Measurements from ENCODE around the gene PEX11G. TPM values are rescaled to one million over a fixed set of nuclear protein-coding genes. Genes with fewer than 3 reads are reported as not detected.

PEX11G gene
- total and polyA plus RNA-seq, 9 of the 15 experiments (the other 6 are each of a cell fraction or from before 2014, with no cell fraction given) = 0.07 to 3.2 (median 0.70) TPM; not detected in 1

GRCh38 chr19:7529610-7530490 lies 41.0 kb upstream of the PEX11G start:
- ChIA-PET POLR2A (interaction anchor here (0.5 to 0.6 kb wide), 3 partner anchors 34 to 127 kb away, joined by 3 to 4 read pairs (median 3); no protein-coding TSS in a partner anchor), CTCF (ENCODE audit: low intra/inter-chr PET ratio) (no interaction called here)
- Histone ChIP-seq H2AFZ (ENCODE audit: low read depth, low read length) (no peak overlapping the region), H3K79me2 (ENCODE audit: control insufficient read depth, insufficient read depth, low read length) (no peaks in the 10 kb centered on the region), H3K27me3 (ENCODE audit: control insufficient read depth in 2 of 2, insufficient read depth in 2 of 2, low read length in 2 of 2) (no peaks in the 10 kb centered on the region), H3K9me1 (ENCODE audit: control insufficient read depth, insufficient read depth, low read length) (no peaks in the 10 kb centered on the region), H3K27ac (ENCODE audit: extremely low read depth, low read depth, low read length) (no peak overlapping the region), H3K36me3 (ENCODE audit: control insufficient read depth, insufficient read depth, low read length) (peaks cover 18% of the 10 kb centered on the region; the same call in 1 of the 3 replicates), H3K9ac (ENCODE audit: insufficient read depth in 1 of 2, low read depth in 2 of 2, low read length in 2 of 2) (no peak overlapping the region), H3K4me3 (no peak overlapping the region), H3K4me2 (ENCODE audit: insufficient read depth, low read length) (no peak overlapping the region), H3K9me3 (replicated peaks; ENCODE audit: control insufficient read depth, insufficient read depth, low read depth, low read length) (no peaks in the 10 kb centered on the region), H3K4me1 (replicated peaks in 1 of 2; ENCODE audit: control insufficient read depth in 2 of 2, insufficient read depth in 2 of 2, low read length in 2 of 2) (peaks cover 3 to 35% of the 10 kb centered on the region in 2 experiments; a peak in 4 of 5 replicates), H4K20me1 (replicated peaks; ENCODE audit: control insufficient read depth, insufficient read depth, low read length) (no peaks in the 10 kb centered on the region)
- FAIRE-seq (no peak), DNase-seq (ENCODE audit: extremely low read depth in 1 of 4, low spot score in 3 of 4) (no peak), ATAC-seq (no peak)
- intact Hi-C loops (cut with micrococcal nuclease) (no loop called here), in situ Hi-C loops (cut with MboI) (no loop called here)
- no TSS peak for BruUV-seq (replicated peaks)
- TF ChIP-seq POLR3A (IDR thresholded peaks at IDR 0.05; ENCODE audit: borderline replicate concordance, extremely low read depth, insufficient read depth, insufficient read length) (no peak), POLR2G (IDR thresholded peaks at IDR 0.05; ENCODE audit: low read depth, low read length) (0 out of 2 replicates have a peak, but pooled peaks have one; percentile 18), ELF1 (tag; IDR thresholded peaks at IDR 0.05) (no peak), NUFIP1 (IDR thresholded peaks at IDR 0.05; ENCODE audit: partially characterized antibody) (no peak), NR2C1 (IDR thresholded peaks at IDR 0.05) (peak; percentile 48; the same call in 1 of the 2 replicates), NR2C1 (tag; IDR thresholded peaks at IDR 0.05) (peak; percentile 61; the same call in 1 of the 2 replicates), SP2 (IDR thresholded peaks at IDR 0.05; ENCODE audit: extremely low read depth, low read depth, low read length, poor library complexity, severe bottlenecking) (no peak), KLF10 (CRISPR knock-in tag; IDR thresholded peaks at IDR 0.05) (no peak), ESRRA (IDR thresholded peaks at IDR 0.05; ENCODE audit: borderline replicate concordance, low read depth) (peak; percentile 87)
- 91% methylated on average over 31 of the region's 33 CpGs for WGBS (ENCODE audit: insufficient coverage, low coverage, missing lambda C conversion rate)

Data from K562 (cell line).